ENCODE measurements around the gene RAB4B.

Gene RAB4B

GRCh38 chr19:40801426-40802299 is 23.6 kb downstream of the RAB4B start:
- H3K27ac ChIP-seq: peak overlapping the region; percentile 97
- H3K27me3 ChIP-seq: no peaks in the 10 kb centered on the region
- H3K4me3 ChIP-seq: peak overlapping the region; percentile 91 to 97
- H3K4me1 ChIP-seq: peaks cover 7 to 76% (median 71%) of the 10 kb centered on the region in 4 donors
- no peak for DNase-seq
- no peak for TF ChIP-seq CTCF (IDR thresholded peaks at IDR 0.05)
- H3K9me3 ChIP-seq: no peaks in the 10 kb centered on the region
- intact Hi-C loops (cut with DNase I; ENCODE audit: low total_unique reads): loop anchor here (10.0 kb wide), 1 partner anchor 47 kb away; the partner anchor contains the start of genes ACTMAP and SNRPA
- peaks cover 7 to 30% (median 10%) of the 10 kb centered on the region in 3 donors for H3K36me3 ChIP-seq

- H3K27ac ChIP-seq: peak overlapping the region; percentile 97
- H3K4me3 ChIP-seq: peak overlapping the region; percentile 22 to 28
- H3K4me1 ChIP-seq: peaks cover 7 to 83% (median 78%) of the 10 kb centered on the region in 4 donors
- no peaks in the 10 kb centered on the region for H3K27me3 ChIP-seq
- H3K36me3 ChIP-seq: peaks cover 7 to 34% (median 11%) of the 10 kb centered on the region in 3 donors
- no peaks in the 10 kb centered on the region for H3K9me3 ChIP-seq
- intact Hi-C loops (cut with DNase I; ENCODE audit: low total_unique reads): loop anchor here (10.0 kb wide), 1 partner anchor 48 kb away; the partner anchor contains the start of genes ACTMAP and SNRPA
- peak; percentile 71 to 86 for DNase-seq
- no peak for TF ChIP-seq CTCF (IDR thresholded peaks at IDR 0.05)
These were observed 24.5 kb downstream of the RAB4B start for GRCh38 chr19:40802300-40803169.

DNA sequence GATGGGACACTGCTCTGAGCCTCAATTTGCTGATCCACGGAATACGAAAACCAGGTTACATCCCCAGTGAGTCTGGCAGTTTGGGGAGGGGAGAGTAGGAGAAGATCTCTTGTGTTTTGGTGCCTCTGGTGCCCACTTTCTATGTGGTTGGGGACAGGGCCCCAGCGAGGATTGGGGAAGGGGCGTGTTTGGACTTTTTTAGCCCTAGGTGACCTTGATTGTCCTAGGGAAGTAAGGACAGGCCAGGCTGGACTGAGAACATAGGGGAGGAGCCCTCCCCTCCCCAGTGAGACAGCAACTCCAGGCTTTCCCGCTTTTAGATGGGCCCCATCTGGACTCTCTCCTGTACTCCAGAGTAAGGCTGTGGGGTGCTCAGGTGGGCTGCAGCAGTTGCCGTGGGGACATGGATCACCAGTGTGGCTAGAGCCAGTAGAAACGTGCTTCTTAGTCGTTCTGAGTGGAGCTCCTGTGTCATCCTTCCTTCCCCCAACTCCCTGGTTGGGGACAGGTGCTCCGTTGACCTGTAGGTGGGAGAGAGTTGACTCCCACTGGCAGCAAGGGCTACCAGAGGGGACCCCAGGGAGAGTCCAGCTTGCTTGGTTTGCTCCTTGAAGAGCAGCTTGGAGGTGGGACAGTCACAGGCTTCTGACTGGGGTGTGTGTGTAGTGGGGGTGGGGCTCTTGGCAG is 25.3 kb downstream of the RAB4B start:
- Histone ChIP-seq H3K27me3 (no peaks in the 10 kb centered on the region), H3K9me3 (no peaks in the 10 kb centered on the region), H3K27ac (peak overlapping the region; percentile 97), H3K36me3 (peaks cover 13 to 42% (median 19%) of the 10 kb centered on the region in 3 donors), H3K4me3 (peak overlapping the region; percentile 22 to 28), H3K4me1 (peaks cover 7 to 81% (median 76%) of the 10 kb centered on the region in 4 donors)
- no peak for TF ChIP-seq CTCF (IDR thresholded peaks at IDR 0.05)
- intact Hi-C loops (cut with DNase I; ENCODE audit: low total_unique reads): loop anchor here (10.0 kb wide), 1 partner anchor 49 kb away; the partner anchor contains the start of genes ACTMAP and SNRPA
- no peak for DNase-seq

DNA sequence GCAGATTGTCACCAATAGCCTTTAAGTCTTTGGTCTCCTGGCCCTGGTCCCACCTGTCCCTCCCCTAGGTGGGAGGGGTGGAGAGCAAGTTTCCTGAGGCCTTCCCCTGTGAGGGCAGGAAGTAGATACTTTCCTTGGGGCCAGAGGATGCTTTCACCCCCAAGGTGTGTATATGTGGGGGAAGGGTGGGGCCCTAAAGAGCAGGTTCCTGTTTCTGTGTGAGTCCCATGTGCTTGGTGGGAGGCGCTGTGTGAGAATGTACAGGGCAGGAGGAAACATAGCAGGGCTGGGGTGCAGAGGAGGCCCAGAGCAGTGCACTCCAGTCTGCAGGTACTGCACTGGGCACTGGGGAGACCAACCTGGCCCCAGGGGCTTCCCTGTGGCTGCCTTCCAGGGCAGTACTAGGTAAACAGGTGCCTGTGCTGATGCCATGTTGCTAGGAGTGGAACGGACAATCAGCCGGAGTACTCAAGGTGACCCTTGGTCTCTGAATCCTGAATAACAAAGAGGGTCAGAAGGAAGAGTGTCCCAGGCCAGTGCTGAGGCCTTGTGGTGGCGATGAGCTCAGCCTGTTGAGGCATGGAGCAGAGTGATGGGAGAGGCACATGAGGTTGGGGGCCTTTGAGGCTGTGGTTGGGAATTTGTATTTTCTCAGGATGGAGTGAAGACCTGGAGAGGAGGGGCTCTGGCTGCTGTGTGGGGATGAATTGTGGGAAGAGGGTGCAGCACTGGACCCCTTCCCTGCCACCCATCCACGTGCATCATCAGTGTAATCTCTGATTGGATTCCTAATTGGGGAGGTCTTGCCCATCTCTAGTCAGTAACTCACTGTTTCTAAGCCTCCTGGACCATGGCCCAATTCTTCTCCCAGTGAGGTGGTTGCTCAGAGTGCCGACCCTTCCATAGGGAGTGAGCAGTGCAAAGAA is 26.1 kb downstream of the RAB4B start:
- Histone ChIP-seq H3K4me1 (peaks cover 7 to 89% (median 79%) of the 10 kb centered on the region in 4 donors), H3K4me3 (no peak overlapping the region), H3K9me3 (no peaks in the 10 kb centered on the region), H3K27me3 (no peaks in the 10 kb centered on the region), H3K27ac (peak overlapping the region; percentile 97), H3K36me3 (peaks cover 18 to 50% (median 25%) of the 10 kb centered on the region in 3 donors)
- no peak for TF ChIP-seq CTCF (IDR thresholded peaks at IDR 0.05)
- intact Hi-C loops (cut with DNase I; ENCODE audit: low total_unique reads): loop anchor here (10.0 kb wide), 1 partner anchor 49 kb away; the partner anchor contains the start of genes ACTMAP and SNRPA
- no peak for DNase-seq
